HG02798 (cell line): ENCODE measurements around the gene CLK2.
A peak's percentile ranks its signal among the peaks of the same experiment; 100 is the strongest.
"Not testable (repeated sequence)": the region's sequence is repeated elsewhere in the genome, so short reads cannot be mapped to it uniquely, and the experiment has no call there.

ENCODE experiments used
- ATAC-seq: cut with Tn5 transposase; IDR thresholded peaks from one replicate; pipeline ENCODE4 v1.9.1; 2021; ENCODE audit warnings: mild to moderate bottlenecking; ENCODE audit not compliant: unreplicated experiment, poor library complexity

CLK2 gene

GRCh38 chr1:155297384-155297783 is 24.1 kb upstream of the CLK2 start:
- no peak for ATAC-seq

- no peak for ATAC-seq
These were observed 23.4 kb upstream of the CLK2 start for GRCh38 chr1:155296661-155297060.

GRCh38 chr1:155295942-155296267 is 22.6 kb upstream of the CLK2 start:
- no peak for ATAC-seq

- ATAC-seq: no peak
These were observed 22.1 kb upstream of the CLK2 start for GRCh38 chr1:155295183-155295941.

- ATAC-seq: no peak
These were observed 21.3 kb upstream of the CLK2 start for GRCh38 chr1:155294520-155295182.

GRCh38 chr1:155293086-155293749 is 19.9 kb upstream of the CLK2 start:
- ATAC-seq: no peak

GRCh38 chr1:155291006-155291405 is 17.7 kb upstream of the CLK2 start:
- ATAC-seq: not testable (repeated sequence)

GRCh38 chr1:155287987-155288543 is 14.8 kb upstream of the CLK2 start:
- ATAC-seq: no peak

- no peak for ATAC-seq
These were observed 13.2 kb upstream of the CLK2 start for GRCh38 chr1:155286544-155286943.

GRCh38 chr1:155285631-155286044 is 12.3 kb upstream of the CLK2 start:
- no peak for ATAC-seq

GRCh38 chr1:155285063-155285462 is 11.8 kb upstream of the CLK2 start:
- no peak for ATAC-seq

- no peak for ATAC-seq
These were observed 11.2 kb upstream of the CLK2 start for GRCh38 chr1:155284476-155284875.

- no peak for ATAC-seq
These were observed 9.3 kb upstream of the CLK2 start for GRCh38 chr1:155282488-155283091.

- no peak for ATAC-seq
These were observed 6.0 kb upstream of the CLK2 start for GRCh38 chr1:155279268-155279667.

GRCh38 chr1:155278689-155279160 is 5.4 kb upstream of the CLK2 start:
- no peak for ATAC-seq

GRCh38 chr1:155277902-155278688 is 4.8 kb upstream of the CLK2 start:
- ATAC-seq: no peak

GRCh38 chr1:155277070-155277901 is 4.0 kb upstream of the CLK2 start, which contains the start of gene HCN3:
HCN3 (plus strand) TSS chr1:155277463; CDS start chr1:155277591, 128 bp downstream.
- ATAC-seq: peak; percentile 71

GRCh38 chr1:155272466-155273342 is 600 bp downstream of the CLK2 start:
- peak; percentile 29 for ATAC-seq
